ENCODE measurements around the gene SLC25A47.
"Not testable (repeated sequence)": the region's sequence is repeated elsewhere in the genome, so short reads cannot be mapped to it uniquely, and the experiment has no call there.

The SLC25A47 gene

GRCh38 chr14:100323121-100323941 lies at the start of gene SLC25A47:
Gene SLC25A47, plus strand, starts transcription at chr14:100323339. Its CDS starts 76 bp downstream, at chr14:100323415.
- no peak for DNase-seq

- no peak for DNase-seq
These were observed 48.9 kb upstream of the SLC25A47 start for GRCh38 chr14:100274250-100274649.

- DNase-seq, result peak; percentile 18
These were observed 47.9 kb upstream of the SLC25A47 start for GRCh38 chr14:100275214-100275613.

- DNase-seq, result no peak
These were observed 44.4 kb upstream of the SLC25A47 start for GRCh38 chr14:100278702-100279101.

- no peak for DNase-seq
These were observed 44.0 kb upstream of the SLC25A47 start for GRCh38 chr14:100279133-100279532.

- no peak for DNase-seq
These were observed 43.6 kb upstream of the SLC25A47 start for GRCh38 chr14:100279563-100279962.

GRCh38 chr14:100281286-100282082 lies 41.7 kb upstream of the SLC25A47 start:
- DNase-seq, result no peak

GRCh38 chr14:100282083-100282350 lies 41.1 kb upstream of the SLC25A47 start:
- DNase-seq, result no peak

- no peak for DNase-seq
These were observed 40.2 kb upstream of the SLC25A47 start for GRCh38 chr14:100282766-100283419.

GRCh38 chr14:100283436-100283835 lies 39.7 kb upstream of the SLC25A47 start:
- not testable (repeated sequence) for DNase-seq

- DNase-seq, result peak; percentile 23
These were observed 38.9 kb upstream of the SLC25A47 start for GRCh38 chr14:100283984-100284881.

- DNase-seq, result peak; percentile 86
These were observed 37.9 kb upstream of the SLC25A47 start for GRCh38 chr14:100285021-100285912.

- no peak for DNase-seq
These were observed 37.2 kb upstream of the SLC25A47 start for GRCh38 chr14:100285913-100286400.

GRCh38 chr14:100286484-100287191 lies 36.5 kb upstream of the SLC25A47 start:
- DNase-seq, result no peak

- no peak for DNase-seq
These were observed 35.7 kb upstream of the SLC25A47 start for GRCh38 chr14:100287202-100287997.

- not testable (repeated sequence) for DNase-seq
These were observed 35.2 kb upstream of the SLC25A47 start for GRCh38 chr14:100287998-100288295.

GRCh38 chr14:100288382-100289185 lies 34.6 kb upstream of the SLC25A47 start:
- DNase-seq, result no peak

GRCh38 chr14:100289916-100290606 lies 33.1 kb upstream of the SLC25A47 start:
- no peak for DNase-seq

Data from NCI-H69 (cell line).